CD14-positive monocyte (primary cell): Measurements from ENCODE around the gene LRCH1. TPM values are rescaled to one million over a fixed set of nuclear protein-coding genes. Genes with fewer than 3 reads are reported as not detected.

Experiments
- DNase-seq, 3 donors: peaks; one replicate each; pipeline ENCODE4 v3.0.0-alpha.2; 2011 to 2022
- H2AFZ ChIP-seq: 2 replicates; pipeline ENCODE4 v1.6.0; 2012; ENCODE audit warnings: mild to moderate bottlenecking, low read depth, low read length, inconsistent platforms; ENCODE audit not compliant: insufficient read depth, poor library complexity, severe bottlenecking
- H3K27ac ChIP-seq, 2 donors: 1 replicate in 1 of 2; 2 replicates in 1 of 2; pipeline ENCODE4 v1.5.1; 2012 to 2013; ENCODE audit warnings: low read length in 2 of 2, control low read depth in 1 of 2, inconsistent platforms in 1 of 2, low read depth in 1 of 2, mild to moderate bottlenecking in 1 of 2
- H3K27me3 ChIP-seq, 2 donors: one replicate each; pipeline versions ENCODE4 v1.6.0 to v1.6.1; 2011 to 2013; ENCODE audit warnings: low read length in 2 of 2; ENCODE audit not compliant: control insufficient read depth in 2 of 2, insufficient read depth in 2 of 2
- H3K36me3 ChIP-seq, 2 donors: replicated peaks in 1 of 2; 1 replicate in 1 of 2; 2 replicates in 1 of 2; pipeline versions ENCODE4 v1.5.1 to v1.6.1; 2012 to 2013; ENCODE audit warnings: low read length in 2 of 2, control low read depth in 1 of 2, inconsistent platforms in 1 of 2, mild to moderate bottlenecking in 1 of 2; ENCODE audit not compliant: insufficient read depth in 2 of 2, control insufficient read depth in 1 of 2
- H3K4me1 ChIP-seq, 2 donors: 1 replicate in 1 of 2; 2 replicates in 1 of 2; pipeline versions ENCODE4 v1.5.1 to v1.6.1; 2012 to 2013; ENCODE audit warnings: low read length in 2 of 2, control low read depth in 1 of 2, inconsistent platforms in 1 of 2, mild to moderate bottlenecking in 1 of 2, moderate library complexity in 1 of 2; ENCODE audit not compliant: insufficient read depth in 2 of 2, control insufficient read depth in 1 of 2
- H3K4me2 ChIP-seq: replicated peaks from 2 replicates; pipeline ENCODE3; 2012; ENCODE audit warnings: low read length, moderate library complexity, mild to moderate bottlenecking; ENCODE audit not compliant: poor library complexity, severe bottlenecking; ENCODE audit errors: extremely low read depth
- H3K4me3 ChIP-seq, 3 experiments: fragments of 200-600 bp in 1 of 3; sonication (generic) in 1 of 3; replicated peaks in 1 of 3; 1 replicate in 2 of 3; 2 replicates in 1 of 3; pipeline ENCODE4 v1.5.1; 2011 to 2013; ENCODE audit warnings: low read length in 3 of 3, mild to moderate bottlenecking in 3 of 3, control low read depth in 2 of 3, low read depth in 2 of 3, inconsistent platforms in 1 of 3, moderate library complexity in 1 of 3
- H3K79me2 ChIP-seq: 2 replicates; pipeline ENCODE4 v1.6.0; 2012; ENCODE audit warnings: mild to moderate bottlenecking, control low read depth, inconsistent platforms, low read length, moderate library complexity; ENCODE audit not compliant: insufficient read depth
- H3K9ac ChIP-seq: 2 replicates; pipeline ENCODE4 v1.6.0; 2017; ENCODE audit warnings: low read length, mild to moderate bottlenecking; ENCODE audit not compliant: insufficient read depth, poor library complexity, severe bottlenecking
- H3K9me3 ChIP-seq, 2 donors: replicated peaks in 1 of 2; 1 replicate in 1 of 2; 2 replicates in 1 of 2; pipeline versions ENCODE4 v1.5.1 to v1.6.1; 2012 to 2013; ENCODE audit warnings: low read length in 2 of 2, control low read depth in 1 of 2; ENCODE audit not compliant: control insufficient read depth in 1 of 2, insufficient read depth in 1 of 2
- H4K20me1 ChIP-seq: 2 replicates; pipeline ENCODE4 v1.6.0; 2012; ENCODE audit warnings: mild to moderate bottlenecking, low read length, control low read depth, moderate library complexity; ENCODE audit not compliant: insufficient read depth
- H3K27ac Mint-ChIP-seq, 7 donors: one replicate each; pipeline ENCODE4 v1.8.0; 2020; ENCODE audit warnings: mild to moderate bottlenecking in 7 of 7, mixed read lengths in 7 of 7, moderate library complexity in 6 of 7, inconsistent platforms in 2 of 7
- H3K27me3 Mint-ChIP-seq, 3 donors: one replicate each; pipeline ENCODE4 v1.8.0; 2021 to 2022; ENCODE audit warnings: low read depth in 3 of 3, mild to moderate bottlenecking in 3 of 3, mixed read lengths in 3 of 3, moderate library complexity in 3 of 3, inconsistent platforms in 1 of 3
- H3K36me3 Mint-ChIP-seq, 2 donors: one replicate each; pipeline ENCODE4 v1.8.0; 2020; ENCODE audit warnings: mixed read lengths in 2 of 2, inconsistent platforms in 1 of 2, mild to moderate bottlenecking in 1 of 2
- H3K4me1 Mint-ChIP-seq: one replicate; pipeline ENCODE4 v1.8.0; 2020; ENCODE audit warnings: mild to moderate bottlenecking, mixed read lengths
- H3K4me3 Mint-ChIP-seq, 2 donors: one replicate each; pipeline ENCODE4 v1.8.0; 2020; ENCODE audit warnings: mild to moderate bottlenecking in 2 of 2, mixed read lengths in 2 of 2, moderate library complexity in 1 of 2
- H3K9me3 Mint-ChIP-seq, 7 donors: one replicate each; pipeline ENCODE4 v1.8.0; 2020 to 2022; ENCODE audit warnings: mixed read lengths in 7 of 7, mild to moderate bottlenecking in 6 of 7, moderate library complexity in 6 of 7, inconsistent platforms in 2 of 7
- WGBS: methylation state at CpG from one replicate; pipeline ENCODE4 v1.1.5; 2013; ENCODE audit warnings: missing lambda C conversion rate; ENCODE audit not compliant: insufficient coverage; 5-methylcytosine and 5-hydroxymethylcytosine counted together
- intact Hi-C, 2 donors: fragments of 100-400 bp; cut with micrococcal nuclease; formaldehyde crosslinking; loops; one replicate each; pipeline versions ENCODE4 v1.15.0 to v1.15.1; 2023
- polyA plus RNA-seq, 3 donors: library from polyadenylated mRNA; depleted of rRNA in 1 of 3; unstranded in 2 of 3; stranded (reverse) in 1 of 3; fragments of 300-500 nt in 2 of 3; fragments of >200 nt in 1 of 3; fragmentation: Illumina TruSeq in 2 of 3; gene quantifications; 1 replicate in 2 of 3; 2 replicates in 1 of 3; pipeline ENCODE4 v1.2.3, GENCODE V29; 2012 to 2021
- TF ChIP-seq, protein P1 (sequence below): fragments of 200-600 bp; IDR thresholded peaks from one replicate; pipeline ENCODE4 v1.8.0; 2022; ENCODE audit warnings: antibody characterized with exemption, mild to moderate bottlenecking

Gene LRCH1
- polyA plus RNA-seq, 3 donors, result 0.88 to 7.1 (median 2.1) TPM

DNA sequence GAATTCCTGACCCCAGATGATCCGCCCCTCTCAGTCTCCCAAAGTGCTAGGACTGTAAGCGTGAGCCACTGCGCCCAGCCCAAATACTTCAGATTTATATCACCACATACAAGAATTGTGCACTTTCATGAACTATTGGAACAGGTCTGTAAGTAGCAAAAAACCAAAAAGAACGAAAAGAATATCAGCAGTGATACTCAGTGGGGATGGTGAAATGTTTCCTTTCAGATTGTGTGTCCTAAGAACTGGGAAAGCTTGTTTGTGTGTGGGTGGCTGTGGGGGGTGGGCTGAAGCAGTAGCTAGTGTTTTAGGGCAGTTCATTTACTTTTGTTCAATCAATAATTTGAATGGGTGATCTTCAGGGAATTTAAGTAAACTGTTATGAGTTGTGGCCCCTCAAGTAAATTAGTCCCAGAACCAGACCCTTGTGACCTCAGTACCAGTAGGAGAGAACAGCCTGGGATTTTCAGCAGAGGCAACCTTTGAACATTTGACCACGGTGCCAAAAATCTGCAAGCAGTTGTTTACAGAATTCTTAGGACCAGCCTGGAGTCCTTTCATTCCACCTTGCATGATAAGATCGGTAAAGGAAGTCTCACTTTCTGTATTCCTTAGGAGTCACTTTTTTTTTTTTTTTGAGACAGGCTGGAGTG lies 106.6 kb downstream of the LRCH1 start:
- TF ChIP-seq, protein P1, sequence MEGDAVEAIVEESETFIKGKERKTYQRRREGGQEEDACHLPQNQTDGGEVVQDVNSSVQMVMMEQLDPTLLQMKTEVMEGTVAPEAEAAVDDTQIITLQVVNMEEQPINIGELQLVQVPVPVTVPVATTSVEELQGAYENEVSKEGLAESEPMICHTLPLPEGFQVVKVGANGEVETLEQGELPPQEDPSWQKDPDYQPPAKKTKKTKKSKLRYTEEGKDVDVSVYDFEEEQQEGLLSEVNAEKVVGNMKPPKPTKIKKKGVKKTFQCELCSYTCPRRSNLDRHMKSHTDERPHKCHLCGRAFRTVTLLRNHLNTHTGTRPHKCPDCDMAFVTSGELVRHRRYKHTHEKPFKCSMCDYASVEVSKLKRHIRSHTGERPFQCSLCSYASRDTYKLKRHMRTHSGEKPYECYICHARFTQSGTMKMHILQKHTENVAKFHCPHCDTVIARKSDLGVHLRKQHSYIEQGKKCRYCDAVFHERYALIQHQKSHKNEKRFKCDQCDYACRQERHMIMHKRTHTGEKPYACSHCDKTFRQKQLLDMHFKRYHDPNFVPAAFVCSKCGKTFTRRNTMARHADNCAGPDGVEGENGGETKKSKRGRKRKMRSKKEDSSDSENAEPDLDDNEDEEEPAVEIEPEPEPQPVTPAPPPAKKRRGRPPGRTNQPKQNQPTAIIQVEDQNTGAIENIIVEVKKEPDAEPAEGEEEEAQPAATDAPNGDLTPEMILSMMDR, result no peak
- WGBS, result 88% methylated on average over 2 of the region's 6 CpGs
- Mint-ChIP-seq H3K4me3 (no peak overlapping the region), H3K27ac (peak overlapping the region in 2 of 7 donors; percentile 48 to 65), H3K36me3 (peaks cover 5 to 9% of the 10 kb centered on the region in 2 donors), H3K27me3 (no peaks in the 10 kb centered on the region), H3K9me3 (peaks cover 0 to 2% (median 0%) of the 10 kb centered on the region in 7 donors), H3K4me1 (peaks cover 28% of the 10 kb centered on the region)
- no peak overlapping the region for H3K9ac ChIP-seq
- intact Hi-C loops, result no loop called here
- no peaks in the 10 kb centered on the region for H3K36me3 ChIP-seq
- DNase-seq, result no peak
- no peaks in the 10 kb centered on the region for H3K27me3 ChIP-seq
- no peak overlapping the region for H3K4me2 ChIP-seq
- no peak overlapping the region for H3K27ac ChIP-seq
- H2AFZ ChIP-seq, result no peak overlapping the region
- H4K20me1 ChIP-seq, result no peaks in the 10 kb centered on the region
- peaks cover 15 to 19% of the 10 kb centered on the region in 2 donors for H3K4me1 ChIP-seq
- no peaks in the 10 kb centered on the region for H3K9me3 ChIP-seq
- peaks cover 6% of the 10 kb centered on the region for H3K79me2 ChIP-seq
- H3K4me3 ChIP-seq, result no peak overlapping the region

DNA sequence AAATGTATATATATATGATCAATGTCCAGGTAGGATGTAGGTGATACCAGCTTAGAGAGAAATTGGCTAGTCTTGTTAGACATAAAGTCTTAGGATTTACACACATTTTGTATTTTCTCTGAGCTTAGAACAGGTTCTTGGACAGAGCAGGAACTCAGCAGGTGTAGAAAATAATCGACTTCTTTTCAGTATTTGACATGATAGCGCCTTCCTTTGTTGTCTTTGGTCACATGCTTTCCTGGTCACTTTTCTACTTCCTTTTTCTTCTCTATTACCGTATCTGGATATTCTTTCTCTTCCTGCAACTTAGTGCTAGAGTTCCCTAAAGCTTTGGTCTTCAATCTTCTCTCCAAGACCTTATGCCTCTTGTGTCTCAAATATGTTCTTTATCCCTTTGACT lies 107.4 kb downstream of the LRCH1 start:
- H3K4me3 ChIP-seq, result no peak overlapping the region
- no peak overlapping the region for H3K4me3 Mint-ChIP-seq
- no peak overlapping the region for H3K4me2 ChIP-seq
- intact Hi-C loops, result no loop called here
- H3K79me2 ChIP-seq, result peaks cover 6% of the 10 kb centered on the region
- H3K27me3 ChIP-seq, result no peaks in the 10 kb centered on the region
- no peaks in the 10 kb centered on the region for H3K27me3 Mint-ChIP-seq
- no peaks in the 10 kb centered on the region for H3K9me3 ChIP-seq
- 0% methylated on average over 1 of the region's 3 CpGs for WGBS
- peaks cover 5 to 9% of the 10 kb centered on the region in 2 donors for H3K36me3 Mint-ChIP-seq
- no peak overlapping the region for H3K27ac ChIP-seq
- no peaks in the 10 kb centered on the region for H4K20me1 ChIP-seq
- DNase-seq, result no peak
- no peak overlapping the region for H3K9ac ChIP-seq
- TF ChIP-seq, protein P1, result no peak
- no peak overlapping the region for H2AFZ ChIP-seq
- H3K27ac Mint-ChIP-seq, result no peak overlapping the region
- peaks cover 25% of the 10 kb centered on the region for H3K4me1 Mint-ChIP-seq
- H3K4me1 ChIP-seq, result peaks cover 10 to 13% of the 10 kb centered on the region in 2 donors
- no peaks in the 10 kb centered on the region for H3K36me3 ChIP-seq
- H3K9me3 Mint-ChIP-seq, result peaks cover 0 to 2% (median 0%) of the 10 kb centered on the region in 7 donors
